Cardiac fibroblast (primary cell): ENCODE data around the gene AHNAK2.

Source experiments
- DNase-seq, 2 donors: peaks; one replicate each; pipeline versions ENCODE4 v3.0.0 to v3.0.0-alpha.2; 2010; ENCODE audit warnings: low read depth in 2 of 2
- H3K4me3 ChIP-seq, 2 donors: replicated peaks in 1 of 2; 1 replicate in 1 of 2; 2 replicates in 1 of 2; pipeline ENCODE4 v1.5.1; 2011; ENCODE audit warnings: low read depth in 2 of 2, low read length in 2 of 2, mild to moderate bottlenecking in 2 of 2, moderate library complexity in 1 of 2
- TF ChIP-seq, protein P1 (sequence below): IDR thresholded peaks from one replicate; pipeline ENCODE4 v1.5.1; 2011; ENCODE audit warnings: low read depth, mild to moderate bottlenecking, low read length, inconsistent platforms

Gene AHNAK2

DNA sequence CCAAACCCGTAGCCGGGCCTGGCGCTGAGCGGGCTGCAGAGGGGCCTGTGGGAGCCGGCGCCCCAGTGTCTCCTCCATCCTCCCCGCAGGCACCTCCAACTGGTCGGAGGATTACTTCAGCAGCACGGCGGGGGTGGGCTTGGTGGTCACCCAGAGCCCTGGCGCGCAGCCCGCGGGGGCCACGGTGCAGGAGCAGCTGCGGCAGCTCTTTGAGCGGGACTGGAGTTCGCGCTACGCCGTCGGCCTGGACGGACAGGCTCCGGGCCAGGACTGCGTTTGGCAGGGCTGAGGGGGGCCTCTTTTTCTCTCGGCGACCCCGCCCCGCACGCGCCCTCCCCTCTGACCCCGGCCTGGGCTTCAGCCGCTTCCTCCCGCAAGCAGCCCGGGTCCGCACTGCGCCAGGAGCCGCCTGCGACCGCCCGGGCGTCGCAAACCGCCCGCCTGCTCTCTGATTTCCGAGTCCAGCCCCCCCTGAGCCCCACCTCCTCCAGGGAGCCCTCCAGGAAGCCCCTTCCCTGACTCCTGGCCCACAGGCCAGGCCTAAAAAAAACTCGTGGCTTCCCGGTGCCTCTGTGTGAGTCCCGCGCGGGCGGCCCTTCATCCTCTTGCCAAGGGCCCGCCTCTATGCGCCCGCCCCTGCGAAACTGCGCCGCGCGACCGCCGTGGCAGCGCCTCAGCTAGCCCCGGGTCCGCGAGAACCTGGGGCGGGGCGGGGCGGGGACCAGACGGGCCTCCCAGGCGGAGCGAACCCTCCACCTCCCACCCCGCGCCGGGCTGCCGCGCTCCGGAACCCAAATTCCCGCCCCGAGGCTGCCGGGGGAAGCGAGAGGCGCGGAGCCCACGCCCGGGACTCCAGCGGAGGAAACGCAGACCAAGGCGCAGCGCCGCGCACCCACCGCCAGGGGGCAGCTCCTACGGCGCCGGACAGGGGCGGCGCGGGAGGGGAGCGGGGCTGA is 45.2 kb downstream of the AHNAK2 start:
- peak overlapping the region; percentile 36 to 46 for H3K4me3 ChIP-seq
- TF ChIP-seq, protein P1, sequence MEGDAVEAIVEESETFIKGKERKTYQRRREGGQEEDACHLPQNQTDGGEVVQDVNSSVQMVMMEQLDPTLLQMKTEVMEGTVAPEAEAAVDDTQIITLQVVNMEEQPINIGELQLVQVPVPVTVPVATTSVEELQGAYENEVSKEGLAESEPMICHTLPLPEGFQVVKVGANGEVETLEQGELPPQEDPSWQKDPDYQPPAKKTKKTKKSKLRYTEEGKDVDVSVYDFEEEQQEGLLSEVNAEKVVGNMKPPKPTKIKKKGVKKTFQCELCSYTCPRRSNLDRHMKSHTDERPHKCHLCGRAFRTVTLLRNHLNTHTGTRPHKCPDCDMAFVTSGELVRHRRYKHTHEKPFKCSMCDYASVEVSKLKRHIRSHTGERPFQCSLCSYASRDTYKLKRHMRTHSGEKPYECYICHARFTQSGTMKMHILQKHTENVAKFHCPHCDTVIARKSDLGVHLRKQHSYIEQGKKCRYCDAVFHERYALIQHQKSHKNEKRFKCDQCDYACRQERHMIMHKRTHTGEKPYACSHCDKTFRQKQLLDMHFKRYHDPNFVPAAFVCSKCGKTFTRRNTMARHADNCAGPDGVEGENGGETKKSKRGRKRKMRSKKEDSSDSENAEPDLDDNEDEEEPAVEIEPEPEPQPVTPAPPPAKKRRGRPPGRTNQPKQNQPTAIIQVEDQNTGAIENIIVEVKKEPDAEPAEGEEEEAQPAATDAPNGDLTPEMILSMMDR: peak; percentile 55
- peak; percentile 78 to 90 for DNase-seq

DNA sequence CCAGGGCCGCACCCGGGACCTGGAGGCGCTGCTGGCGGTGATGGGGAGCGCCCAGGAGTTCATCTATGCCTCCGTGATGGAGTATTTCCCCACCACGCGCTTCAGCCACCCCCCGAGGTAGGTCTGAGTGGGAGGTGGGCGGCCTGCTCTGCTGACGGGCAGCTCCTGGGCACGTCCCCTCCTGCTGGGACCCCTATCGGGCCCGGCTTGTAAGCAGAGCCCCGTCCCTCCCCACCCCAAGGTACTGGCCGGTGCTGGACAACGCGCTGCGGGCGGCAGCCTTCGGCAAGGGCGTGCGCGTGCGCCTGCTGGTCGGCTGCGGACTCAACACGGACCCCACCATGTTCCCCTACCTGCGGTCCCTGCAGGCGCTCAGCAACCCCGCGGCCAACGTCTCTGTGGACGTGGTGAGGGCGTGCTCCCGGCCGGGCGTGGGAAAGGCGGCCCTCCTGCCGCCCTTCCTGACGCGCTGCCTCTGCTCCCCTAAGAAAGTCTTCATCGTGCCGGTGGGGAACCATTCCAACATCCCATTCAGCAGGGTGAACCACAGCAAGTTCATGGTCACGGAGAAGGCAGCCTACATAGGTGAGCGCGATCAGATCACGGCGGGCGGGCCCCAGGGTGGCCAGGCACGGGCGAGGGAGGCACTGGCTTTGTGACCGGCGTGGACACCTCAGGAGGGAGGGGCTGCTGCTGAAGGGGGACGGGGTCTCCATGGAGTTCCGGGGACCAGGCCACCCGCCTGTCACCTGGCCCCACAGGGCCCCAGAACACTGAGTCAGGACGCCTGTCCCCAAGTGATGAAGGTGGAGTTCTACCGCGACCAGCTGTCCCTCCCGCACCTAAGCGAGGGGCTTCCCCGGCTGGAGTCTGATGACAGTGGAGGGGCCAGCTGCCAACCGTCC is 46.2 kb downstream of the AHNAK2 start:
- peak overlapping the region in 1 of 2 donors; percentile 36 for H3K4me3 ChIP-seq
- no peak for DNase-seq
- TF ChIP-seq, protein P1: no peak

DNA sequence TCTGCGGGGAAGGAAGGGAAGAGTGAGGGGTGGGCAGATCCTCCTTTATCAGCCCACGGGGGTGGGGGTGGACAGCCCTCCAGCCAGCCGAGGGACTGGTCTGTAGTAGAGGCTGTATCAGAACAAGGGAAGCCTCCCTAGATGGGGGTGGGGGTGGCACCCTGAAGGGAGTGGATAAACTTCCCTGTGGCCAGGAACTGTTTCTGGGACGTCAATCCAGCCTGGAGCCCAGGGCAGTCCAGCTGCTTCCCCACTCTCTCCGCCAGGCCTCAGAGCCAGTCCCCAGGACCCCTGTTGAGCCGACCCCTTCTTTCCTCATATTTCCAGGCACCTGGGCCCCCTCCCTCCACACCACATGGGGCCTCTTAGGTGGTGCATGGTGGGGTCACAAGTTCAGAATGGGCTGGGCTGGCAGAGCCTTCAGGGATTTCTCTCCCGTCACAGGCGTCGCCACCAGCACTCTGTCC is 46.8 kb downstream of the AHNAK2 start:
- DNase-seq: no peak
- TF ChIP-seq, protein P1: no peak
- no peak overlapping the region for H3K4me3 ChIP-seq

DNA sequence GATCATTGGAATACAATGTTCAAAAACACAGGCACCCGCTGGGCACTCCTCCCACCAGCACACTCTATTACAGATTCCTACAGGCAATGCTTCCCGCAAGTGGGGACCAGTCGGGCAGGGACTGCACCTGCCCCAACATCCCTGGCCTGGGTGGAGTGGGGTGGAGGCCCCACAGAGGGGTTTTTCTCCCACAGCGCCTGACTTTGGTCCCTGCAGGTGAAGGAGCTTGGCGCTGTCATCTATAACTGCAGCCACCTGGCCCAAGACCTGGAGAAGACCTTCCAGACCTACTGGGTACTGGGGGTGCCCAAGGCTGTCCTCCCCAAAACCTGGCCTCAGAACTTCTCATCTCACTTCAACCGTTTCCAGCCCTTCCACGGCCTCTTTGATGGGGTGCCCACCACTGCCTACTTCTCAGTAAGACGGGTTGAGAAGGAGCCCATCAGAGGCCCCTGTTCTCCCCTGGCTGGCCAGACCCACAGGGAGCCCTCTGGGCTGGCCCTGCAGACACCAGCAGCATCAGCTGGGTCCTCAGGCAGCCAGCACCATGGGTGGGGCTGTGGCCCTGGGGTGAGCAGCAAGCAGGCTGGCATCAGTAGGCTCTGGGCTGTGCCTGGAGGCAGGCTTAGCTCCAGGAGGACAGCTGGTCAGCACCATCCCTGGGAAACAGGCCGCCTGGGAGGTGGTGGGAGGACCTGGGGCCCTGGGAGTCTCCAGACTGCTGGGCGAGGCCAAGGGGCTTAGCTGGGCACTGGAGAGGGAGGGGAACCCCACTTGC is 47.5 kb downstream of the AHNAK2 start:
- TF ChIP-seq, protein P1: no peak
- no peak overlapping the region for H3K4me3 ChIP-seq
- no peak for DNase-seq

DNA sequence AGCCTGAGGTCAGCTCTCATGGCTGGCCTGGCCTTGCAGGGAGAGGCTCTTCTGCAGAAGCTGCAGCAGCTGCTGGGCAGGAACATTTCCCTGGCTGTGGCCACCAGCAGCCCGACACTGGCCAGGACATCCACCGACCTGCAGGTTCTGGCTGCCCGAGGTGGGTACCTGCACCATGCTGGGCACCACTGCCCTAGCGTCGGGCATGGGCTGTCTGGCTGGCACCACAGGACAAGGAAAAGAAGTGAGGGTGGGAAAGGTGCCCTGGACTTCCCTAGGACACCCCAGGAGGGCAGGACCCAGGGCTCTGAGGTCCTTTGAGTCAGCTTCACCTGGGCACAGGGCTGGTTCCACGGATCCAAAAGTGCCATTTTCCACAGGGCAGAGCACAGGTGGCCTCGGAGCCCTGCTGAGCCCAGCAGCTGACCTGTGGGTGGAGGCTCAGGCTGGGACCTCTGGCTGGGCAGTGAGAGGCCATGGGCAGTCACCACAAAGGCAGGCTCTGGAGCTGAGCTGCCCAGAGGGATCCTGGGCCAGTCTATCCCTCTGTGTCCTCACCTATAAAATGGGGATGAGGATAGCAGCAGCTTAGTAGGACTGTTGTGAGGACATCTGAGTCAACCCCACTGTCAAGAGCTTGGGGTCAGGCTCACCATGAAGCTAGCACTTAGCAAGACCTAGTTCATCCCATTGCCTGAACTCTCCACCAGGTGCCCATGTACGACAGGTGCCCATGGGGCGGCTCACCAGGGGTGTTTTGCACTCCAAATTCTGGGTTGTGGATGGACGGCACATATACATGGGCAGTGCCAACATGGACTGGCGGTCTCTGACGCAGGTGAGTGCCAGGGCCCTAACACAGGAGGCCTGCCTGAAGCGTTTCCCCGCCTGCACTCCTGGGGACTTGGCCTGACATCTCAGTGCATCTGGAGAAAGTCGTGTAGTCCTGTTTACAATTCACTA is 48.6 kb downstream of the AHNAK2 start:
- DNase-seq: no peak
- H3K4me3 ChIP-seq: no peak overlapping the region
- TF ChIP-seq, protein P1: no peak
